ENCODE measurements around the gene RHPN2.

RHPN2 gene

DNA sequence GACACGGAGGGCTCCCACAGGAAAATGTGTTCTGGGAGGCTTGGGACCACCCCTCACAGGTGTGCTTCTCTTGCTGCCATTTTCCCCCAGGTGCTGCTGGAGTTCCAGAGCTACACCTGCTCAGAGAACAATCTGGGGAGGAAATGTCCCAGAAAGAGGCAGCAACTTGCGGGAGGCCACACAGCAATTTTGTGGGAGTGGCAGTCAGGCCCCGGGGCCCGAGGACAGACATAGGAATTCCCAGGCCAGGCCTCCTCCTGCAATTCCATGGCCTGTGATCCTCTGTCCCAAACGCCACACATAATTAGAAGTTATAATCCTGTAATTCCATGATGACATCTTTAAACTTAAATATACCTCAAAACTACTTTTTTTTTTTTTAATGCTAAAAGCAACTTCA is 1.8 kb downstream of the RHPN2 start:
- H3K27ac ChIP-seq (replicated peaks), result no peak overlapping the region
- no peak overlapping the region for H3K4me3 ChIP-seq (replicated peaks; ENCODE audit: insufficient read depth, low read length)
- no peak for DNase-seq (ENCODE audit: low read depth in 1 of 2, low spot score in 1 of 2)
- H3K27me3 ChIP-seq (ENCODE audit: insufficient read depth, poor library complexity, severe bottlenecking), result peaks cover 14% of the 10 kb centered on the region
- no peak for TF ChIP-seq GABPA (IDR thresholded peaks at IDR 0.05; ENCODE audit: low read depth)
- no peak for TF ChIP-seq POLR2AphosphoS5 (IDR thresholded peaks at IDR 0.05; ENCODE audit: low read depth)
- TF ChIP-seq, protein P1, sequence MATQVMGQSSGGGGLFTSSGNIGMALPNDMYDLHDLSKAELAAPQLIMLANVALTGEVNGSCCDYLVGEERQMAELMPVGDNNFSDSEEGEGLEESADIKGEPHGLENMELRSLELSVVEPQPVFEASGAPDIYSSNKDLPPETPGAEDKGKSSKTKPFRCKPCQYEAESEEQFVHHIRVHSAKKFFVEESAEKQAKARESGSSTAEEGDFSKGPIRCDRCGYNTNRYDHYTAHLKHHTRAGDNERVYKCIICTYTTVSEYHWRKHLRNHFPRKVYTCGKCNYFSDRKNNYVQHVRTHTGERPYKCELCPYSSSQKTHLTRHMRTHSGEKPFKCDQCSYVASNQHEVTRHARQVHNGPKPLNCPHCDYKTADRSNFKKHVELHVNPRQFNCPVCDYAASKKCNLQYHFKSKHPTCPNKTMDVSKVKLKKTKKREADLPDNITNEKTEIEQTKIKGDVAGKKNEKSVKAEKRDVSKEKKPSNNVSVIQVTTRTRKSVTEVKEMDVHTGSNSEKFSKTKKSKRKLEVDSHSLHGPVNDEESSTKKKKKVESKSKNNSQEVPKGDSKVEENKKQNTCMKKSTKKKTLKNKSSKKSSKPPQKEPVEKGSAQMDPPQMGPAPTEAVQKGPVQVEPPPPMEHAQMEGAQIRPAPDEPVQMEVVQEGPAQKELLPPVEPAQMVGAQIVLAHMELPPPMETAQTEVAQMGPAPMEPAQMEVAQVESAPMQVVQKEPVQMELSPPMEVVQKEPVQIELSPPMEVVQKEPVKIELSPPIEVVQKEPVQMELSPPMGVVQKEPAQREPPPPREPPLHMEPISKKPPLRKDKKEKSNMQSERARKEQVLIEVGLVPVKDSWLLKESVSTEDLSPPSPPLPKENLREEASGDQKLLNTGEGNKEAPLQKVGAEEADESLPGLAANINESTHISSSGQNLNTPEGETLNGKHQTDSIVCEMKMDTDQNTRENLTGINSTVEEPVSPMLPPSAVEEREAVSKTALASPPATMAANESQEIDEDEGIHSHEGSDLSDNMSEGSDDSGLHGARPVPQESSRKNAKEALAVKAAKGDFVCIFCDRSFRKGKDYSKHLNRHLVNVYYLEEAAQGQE (IDR thresholded peaks at IDR 0.05; ENCODE audit: insufficient replicate concordance, low read depth), result no peak
- TF ChIP-seq, protein P2, sequence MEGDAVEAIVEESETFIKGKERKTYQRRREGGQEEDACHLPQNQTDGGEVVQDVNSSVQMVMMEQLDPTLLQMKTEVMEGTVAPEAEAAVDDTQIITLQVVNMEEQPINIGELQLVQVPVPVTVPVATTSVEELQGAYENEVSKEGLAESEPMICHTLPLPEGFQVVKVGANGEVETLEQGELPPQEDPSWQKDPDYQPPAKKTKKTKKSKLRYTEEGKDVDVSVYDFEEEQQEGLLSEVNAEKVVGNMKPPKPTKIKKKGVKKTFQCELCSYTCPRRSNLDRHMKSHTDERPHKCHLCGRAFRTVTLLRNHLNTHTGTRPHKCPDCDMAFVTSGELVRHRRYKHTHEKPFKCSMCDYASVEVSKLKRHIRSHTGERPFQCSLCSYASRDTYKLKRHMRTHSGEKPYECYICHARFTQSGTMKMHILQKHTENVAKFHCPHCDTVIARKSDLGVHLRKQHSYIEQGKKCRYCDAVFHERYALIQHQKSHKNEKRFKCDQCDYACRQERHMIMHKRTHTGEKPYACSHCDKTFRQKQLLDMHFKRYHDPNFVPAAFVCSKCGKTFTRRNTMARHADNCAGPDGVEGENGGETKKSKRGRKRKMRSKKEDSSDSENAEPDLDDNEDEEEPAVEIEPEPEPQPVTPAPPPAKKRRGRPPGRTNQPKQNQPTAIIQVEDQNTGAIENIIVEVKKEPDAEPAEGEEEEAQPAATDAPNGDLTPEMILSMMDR (IDR thresholded peaks at IDR 0.05; ENCODE audit: insufficient read depth, low read length), result no peak

DNA sequence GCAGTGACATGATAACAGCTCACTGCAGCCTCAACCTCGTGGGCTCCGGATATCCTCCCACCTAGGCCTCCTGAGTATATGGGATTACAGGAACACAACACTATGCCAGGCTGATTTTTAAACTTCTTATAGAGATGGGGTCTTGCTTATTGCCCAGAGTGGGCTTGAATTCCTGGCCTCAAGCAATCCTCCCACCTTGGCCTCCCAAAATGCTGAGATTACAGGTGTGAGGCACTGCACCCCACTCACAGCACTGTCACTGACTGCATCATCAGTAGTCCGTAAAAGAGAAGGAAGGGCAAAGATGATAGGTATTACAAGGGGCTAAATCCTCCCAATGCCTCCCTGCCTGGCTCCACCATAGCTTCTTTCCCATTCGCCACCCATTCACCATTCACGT is 4.1 kb downstream of the RHPN2 start:
- no peak for TF ChIP-seq POLR2AphosphoS5 (IDR thresholded peaks at IDR 0.05; ENCODE audit: low read depth)
- TF ChIP-seq, protein P1 (IDR thresholded peaks at IDR 0.05; ENCODE audit: insufficient replicate concordance, low read depth), result no peak

DNA sequence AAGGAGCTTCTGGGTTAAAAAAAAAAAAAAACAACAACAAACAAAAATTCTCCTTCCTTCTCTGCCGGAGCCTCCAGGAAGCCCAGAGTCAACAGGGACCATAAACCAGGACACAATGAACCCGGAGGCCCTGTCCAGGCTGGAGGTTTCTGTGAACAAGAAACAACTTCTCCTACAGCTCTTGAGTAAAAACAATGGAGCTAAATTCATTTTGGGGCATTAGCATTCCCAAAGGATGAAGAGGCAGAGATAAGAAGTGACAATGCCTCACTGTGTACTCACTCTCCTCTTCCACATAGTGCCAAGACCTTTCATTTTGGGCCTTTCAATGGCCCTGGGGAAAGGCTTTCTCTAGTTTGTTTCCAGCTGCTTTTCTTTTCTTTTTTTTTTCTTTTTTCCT is 9.0 kb downstream of the RHPN2 start:
- Histone ChIP-seq H3K27me3 (ENCODE audit: insufficient read depth, poor library complexity, severe bottlenecking) (no peaks in the 10 kb centered on the region), H3K4me3 (replicated peaks; ENCODE audit: insufficient read depth, low read length) (no peak overlapping the region), H3K27ac (replicated peaks) (no peak overlapping the region)
- DNase-seq (ENCODE audit: low read depth in 1 of 2, low spot score in 1 of 2), result no peak
- TF ChIP-seq POLR2AphosphoS5 (IDR thresholded peaks at IDR 0.05; ENCODE audit: low read depth) (no peak), GABPA (IDR thresholded peaks at IDR 0.05; ENCODE audit: low read depth) (no peak), SPI1 (IDR thresholded peaks at IDR 0.05; ENCODE audit: borderline replicate concordance, low read depth) (no peak)
- TF ChIP-seq, protein P1 (IDR thresholded peaks at IDR 0.05; ENCODE audit: insufficient replicate concordance, low read depth), result no peak
- TF ChIP-seq, protein P2 (IDR thresholded peaks at IDR 0.05; ENCODE audit: insufficient read depth, low read length), result no peak

More for the DNA sequence above, 4.1 kb downstream of the RHPN2 start:
- Histone ChIP-seq H3K27me3 (ENCODE audit: insufficient read depth, poor library complexity, severe bottlenecking) (peaks cover 14% of the 10 kb centered on the region), H3K4me3 (replicated peaks; ENCODE audit: insufficient read depth, low read length) (no peak overlapping the region), H3K27ac (replicated peaks) (no peak overlapping the region)
- DNase-seq (ENCODE audit: low read depth in 1 of 2, low spot score in 1 of 2), result no peak

DNA sequence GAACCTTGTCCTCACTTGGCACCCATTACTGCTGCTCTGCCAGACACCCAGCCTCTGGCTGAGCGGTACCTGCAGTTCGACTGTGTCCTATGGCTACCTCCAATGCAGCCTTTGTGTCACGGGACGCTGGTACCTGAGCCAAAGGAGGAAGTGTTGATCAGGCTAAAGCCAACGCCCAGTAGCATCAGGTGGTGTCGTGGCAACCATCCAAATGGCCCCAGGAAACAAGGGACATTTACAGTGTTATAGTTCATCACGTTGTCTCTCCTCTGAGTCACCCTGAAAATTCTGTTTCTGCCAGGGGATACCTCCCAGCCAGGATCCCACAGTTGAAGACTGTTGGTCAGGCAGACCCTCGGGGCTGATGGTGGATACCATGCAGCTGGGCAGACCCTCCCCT is 10.1 kb downstream of the RHPN2 start:
- no peaks in the 10 kb centered on the region for H3K27me3 ChIP-seq (ENCODE audit: insufficient read depth, poor library complexity, severe bottlenecking)
- H3K4me3 ChIP-seq (replicated peaks; ENCODE audit: insufficient read depth, low read length), result no peak overlapping the region
- DNase-seq (ENCODE audit: low read depth in 1 of 2, low spot score in 1 of 2), result no peak
- TF ChIP-seq POLR2AphosphoS5 (IDR thresholded peaks at IDR 0.05; ENCODE audit: low read depth) (no peak), SPI1 (IDR thresholded peaks at IDR 0.05; ENCODE audit: borderline replicate concordance, low read depth) (no peak), GABPA (IDR thresholded peaks at IDR 0.05; ENCODE audit: low read depth) (no peak)
- TF ChIP-seq, protein P2 (IDR thresholded peaks at IDR 0.05; ENCODE audit: insufficient read depth, low read length), result no peak
- TF ChIP-seq, protein P1 (IDR thresholded peaks at IDR 0.05; ENCODE audit: insufficient replicate concordance, low read depth), result no peak
- no peak overlapping the region for H3K27ac ChIP-seq (replicated peaks)
